GM19035 (cell line): Measurements from ENCODE around the gene PARD3.
"Not testable (repeated sequence)": the region's sequence is repeated elsewhere in the genome, so short reads cannot be mapped to it uniquely, and the experiment has no call there.

Source experiments
- ATAC-seq: cut with Tn5 transposase; IDR thresholded peaks from one replicate; pipeline ENCODE4 v1.9.1; 2021; ENCODE audit not compliant: unreplicated experiment

The PARD3 gene

GRCh38 chr10:34476608-34477007, 338.5 kb downstream of the PARD3 start:
- ATAC-seq = no peak

GRCh38 chr10:34475786-34476185, 339.3 kb downstream of the PARD3 start:
- no peak for ATAC-seq

GRCh38 chr10:34475274-34475646, 339.8 kb downstream of the PARD3 start:
- no peak for ATAC-seq

- no peak for ATAC-seq
Observed at GRCh38 chr10:34474555-34475273, 340.4 kb downstream of the PARD3 start.

- no peak for ATAC-seq
Observed at GRCh38 chr10:34474009-34474376, 341.1 kb downstream of the PARD3 start.

GRCh38 chr10:34473174-34474008, 341.7 kb downstream of the PARD3 start:
- no peak for ATAC-seq

GRCh38 chr10:34470307-34470706, 344.8 kb downstream of the PARD3 start:
- ATAC-seq = no peak

GRCh38 chr10:34469446-34469845, 345.6 kb downstream of the PARD3 start:
- ATAC-seq = no peak

GRCh38 chr10:34467902-34468301, 347.2 kb downstream of the PARD3 start:
- no peak for ATAC-seq

GRCh38 chr10:34467364-34467763, 347.7 kb downstream of the PARD3 start:
- no peak for ATAC-seq

- ATAC-seq = no peak
Observed at GRCh38 chr10:34465678-34466077, 349.4 kb downstream of the PARD3 start.

- ATAC-seq = no peak
Observed at GRCh38 chr10:34464591-34464990, 350.5 kb downstream of the PARD3 start.

- no peak for ATAC-seq
Observed at GRCh38 chr10:34464000-34464399, 351.1 kb downstream of the PARD3 start.

- no peak for ATAC-seq
Observed at GRCh38 chr10:34462993-34463392, 352.1 kb downstream of the PARD3 start.

GRCh38 chr10:34462056-34462455, 353.0 kb downstream of the PARD3 start:
- ATAC-seq = no peak

GRCh38 chr10:34454590-34455261, 360.4 kb downstream of the PARD3 start:
- ATAC-seq = no peak

- no peak for ATAC-seq
Observed at GRCh38 chr10:34449836-34450235, 365.3 kb downstream of the PARD3 start.

- ATAC-seq = no peak
Observed at GRCh38 chr10:34446049-34446448, 369.0 kb downstream of the PARD3 start.

- no peak for ATAC-seq
Observed at GRCh38 chr10:34444223-34445183, 370.6 kb downstream of the PARD3 start.

- ATAC-seq = not testable (repeated sequence)
Observed at GRCh38 chr10:34439386-34439785, 375.7 kb downstream of the PARD3 start.

GRCh38 chr10:34438741-34439140, 376.4 kb downstream of the PARD3 start:
- no peak for ATAC-seq
